ENCODE results near the gene INF2. TPM values are rescaled to one million over a fixed set of nuclear protein-coding genes. Genes with fewer than 3 reads are reported as not detected.

The INF2 gene
- polyA plus RNA-seq, 1 experiment, result 39.9 TPM

GRCh38 chr14:104754213-104754851 is 64.9 kb downstream of the INF2 start:
- POLR2A ChIA-PET, result no interaction called here
- no peak for DNase-seq (ENCODE audit: low read depth)
- CTCF ChIA-PET, result interaction anchor here (0.7 to 4.4 kb wide), 4 partner anchors 13 to 72 kb away, joined by 3 to 43 read pairs (median 3); no protein-coding TSS in a partner anchor
- Histone ChIP-seq H3K36me3 (ENCODE audit: control insufficient read depth, insufficient read depth, low read length) (peaks cover 20% of the 10 kb centered on the region), H3K27me3 (ENCODE audit: control insufficient read depth, insufficient read depth, low read length) (no peaks in the 10 kb centered on the region), H3K4me3 (ENCODE audit: low read depth, low read length) (peak overlapping the region; percentile 97)
- TF ChIP-seq CTCF (IDR thresholded peaks at IDR 0.05; ENCODE audit: insufficient read depth, low read depth, low read length), result no peak

- no peak for DNase-seq (ENCODE audit: low read depth)
- TF ChIP-seq CTCF (IDR thresholded peaks at IDR 0.05; ENCODE audit: insufficient read depth, low read depth, low read length), result no peak
- no peaks in the 10 kb centered on the region for H3K27me3 ChIP-seq (ENCODE audit: control insufficient read depth, insufficient read depth, low read length)
- no peak overlapping the region for H3K4me3 ChIP-seq (ENCODE audit: low read depth, low read length)
- peaks cover 25% of the 10 kb centered on the region for H3K36me3 ChIP-seq (ENCODE audit: control insufficient read depth, insufficient read depth, low read length)
- ChIA-PET POLR2A (no interaction called here), CTCF (interaction anchor here (1.3 to 4.4 kb wide), 3 partner anchors 12 to 65 kb away, joined by 3 to 43 read pairs (median 4); no protein-coding TSS in a partner anchor)
Observed at GRCh38 chr14:104755621-104756020, 66.2 kb downstream of the INF2 start.

- H3K36me3 ChIP-seq (ENCODE audit: control insufficient read depth, insufficient read depth, low read length), result peaks cover 26% of the 10 kb centered on the region
- CTCF ChIA-PET, result interaction anchor here (1.3 to 3.9 kb wide), 4 partner anchors 12 to 64 kb away, joined by 3 to 20 read pairs (median 4); no protein-coding TSS in a partner anchor
Observed at GRCh38 chr14:104756477-104757237, 67.2 kb downstream of the INF2 start.

GRCh38 chr14:104757238-104757585 is 67.8 kb downstream of the INF2 start:
- H3K27me3 ChIP-seq (ENCODE audit: control insufficient read depth, insufficient read depth, low read length), result no peaks in the 10 kb centered on the region
- ChIA-PET POLR2A (no interaction called here), CTCF (interaction anchor here (1.5 to 3.9 kb wide), 3 partner anchors 11 to 31 kb away, joined by 3 to 20 read pairs (median 5); no protein-coding TSS in a partner anchor)
- TF ChIP-seq CTCF (IDR thresholded peaks at IDR 0.05; ENCODE audit: insufficient read depth, low read depth, low read length), result no peak
- peaks cover 26% of the 10 kb centered on the region for H3K36me3 ChIP-seq (ENCODE audit: control insufficient read depth, insufficient read depth, low read length)
- H3K4me3 ChIP-seq (ENCODE audit: low read depth, low read length), result no peak overlapping the region
- no peak for DNase-seq (ENCODE audit: low read depth)

More at GRCh38 chr14:104756477-104757237, 67.2 kb downstream of the INF2 start:
- Histone ChIP-seq H3K4me3 (ENCODE audit: low read depth, low read length) (no peak overlapping the region), H3K27me3 (ENCODE audit: control insufficient read depth, insufficient read depth, low read length) (no peaks in the 10 kb centered on the region)
- no peak for TF ChIP-seq CTCF (IDR thresholded peaks at IDR 0.05; ENCODE audit: insufficient read depth, low read depth, low read length)
- DNase-seq (ENCODE audit: low read depth), result no peak
- POLR2A ChIA-PET, result no interaction called here

- no peak for DNase-seq (ENCODE audit: low read depth)
- Histone ChIP-seq H3K36me3 (ENCODE audit: control insufficient read depth, insufficient read depth, low read length) (peaks cover 26% of the 10 kb centered on the region), H3K4me3 (ENCODE audit: low read depth, low read length) (no peak overlapping the region), H3K27me3 (ENCODE audit: control insufficient read depth, insufficient read depth, low read length) (no peaks in the 10 kb centered on the region)
- TF ChIP-seq CTCF (IDR thresholded peaks at IDR 0.05; ENCODE audit: insufficient read depth, low read depth, low read length), result no peak
- ChIA-PET CTCF (interaction anchor here (0.6 to 3.9 kb wide), 4 partner anchors 7 to 13 kb away, joined by 3 to 20 read pairs (median 4); no protein-coding TSS in a partner anchor), POLR2A (no interaction called here)
Observed at GRCh38 chr14:104757681-104758392, 68.4 kb downstream of the INF2 start.

Data from BJ (cell line).